Progenitor cell of endocrine pancreas (in vitro differentiated cells): ENCODE data around the gene TMC1. TPM values are rescaled to one million over a fixed set of nuclear protein-coding genes. Genes with fewer than 3 reads are reported as not detected.

ENCODE experiments used
- DNase-seq: peaks from one replicate; pipeline ENCODE4 v3.0.0; 2021; ENCODE audit warnings: low spot score; ENCODE audit not compliant: unreplicated experiment
- H3K27ac Mint-ChIP-seq: 2 replicates; pipeline ENCODE4 v1.8.0; 2021; ENCODE audit warnings: mild to moderate bottlenecking, moderate library complexity, mixed read lengths
- H3K27me3 Mint-ChIP-seq: 2 replicates; pipeline ENCODE4 v1.8.0; 2021; ENCODE audit warnings: mixed read lengths
- H3K36me3 Mint-ChIP-seq: 2 replicates; pipeline ENCODE4 v1.8.0; 2022; ENCODE audit warnings: mixed read lengths; ENCODE audit not compliant: insufficient read depth
- H3K4me1 Mint-ChIP-seq: 2 replicates; pipeline ENCODE4 v1.8.0; 2021; ENCODE audit warnings: low read depth, mixed read lengths
- H3K4me3 Mint-ChIP-seq: 2 replicates; pipeline ENCODE4 v1.8.0; 2021; ENCODE audit warnings: low read depth, mild to moderate bottlenecking, moderate library complexity, mixed read lengths
- H3K9me3 Mint-ChIP-seq: 2 replicates; pipeline ENCODE4 v1.8.0; 2021; ENCODE audit warnings: low read depth, mixed read lengths
- CTCF ChIP-seq: fragments of 200-600 bp; sonication (generic); IDR thresholded peaks from one replicate; pipeline ENCODE4 v1.5.0; 2021; ENCODE audit warnings: antibody characterized with exemption, mild to moderate bottlenecking; ENCODE audit not compliant: unreplicated experiment
- total RNA-seq: library from RNA; stranded (reverse); gene quantifications from 2 replicates; pipeline ENCODE4 v1.2.1, GENCODE V29; 2021

TMC1 gene
- total RNA-seq, 1 donor from 2014 or later: not detected

GRCh38 chr9:72527801-72528195 is 6.4 kb downstream of the TMC1 start:
- TF ChIP-seq CTCF: no peak
- Mint-ChIP-seq H3K4me1 (peaks cover 22% of the 10 kb centered on the region), H3K27me3 (no peaks in the 10 kb centered on the region), H3K9me3 (no peaks in the 10 kb centered on the region), H3K4me3 (peak overlapping the region; percentile 43), H3K27ac (peak overlapping the region; percentile 88), H3K36me3 (no peaks in the 10 kb centered on the region)
- DNase-seq: no peak

- H3K4me1 Mint-ChIP-seq: peaks cover 25% of the 10 kb centered on the region
These were observed 8.1 kb downstream of the TMC1 start for GRCh38 chr9:72529531-72529930.

GRCh38 chr9:72533322-72533721 is 11.9 kb downstream of the TMC1 start:
- Mint-ChIP-seq H3K9me3 (peaks cover 4% of the 10 kb centered on the region), H3K36me3 (peaks cover 1% of the 10 kb centered on the region), H3K4me3 (no peak overlapping the region), H3K27me3 (no peaks in the 10 kb centered on the region), H3K27ac (no peak overlapping the region), H3K4me1 (peaks cover 8% of the 10 kb centered on the region)
- DNase-seq: no peak
- no peak for TF ChIP-seq CTCF

More at GRCh38 chr9:72529531-72529930, 8.1 kb downstream of the TMC1 start:
- no peaks in the 10 kb centered on the region for H3K36me3 Mint-ChIP-seq
- TF ChIP-seq CTCF: no peak
- no peak overlapping the region for H3K4me3 Mint-ChIP-seq
- H3K27me3 Mint-ChIP-seq: no peaks in the 10 kb centered on the region
- no peak for DNase-seq
- H3K27ac Mint-ChIP-seq: peak overlapping the region; percentile 29
- H3K9me3 Mint-ChIP-seq: no peaks in the 10 kb centered on the region

- Mint-ChIP-seq H3K9me3 (peaks cover 4% of the 10 kb centered on the region), H3K36me3 (peaks cover 1% of the 10 kb centered on the region), H3K4me1 (peaks cover 3% of the 10 kb centered on the region), H3K27ac (no peak overlapping the region), H3K4me3 (no peak overlapping the region), H3K27me3 (no peaks in the 10 kb centered on the region)
- no peak for TF ChIP-seq CTCF
- DNase-seq: no peak
These were observed 13.5 kb downstream of the TMC1 start for GRCh38 chr9:72534931-72535330.

GRCh38 chr9:72537011-72537545 is 15.7 kb downstream of the TMC1 start:
- Mint-ChIP-seq H3K36me3 (peaks cover 1% of the 10 kb centered on the region), H3K4me3 (no peak overlapping the region), H3K27ac (no peak overlapping the region), H3K27me3 (no peaks in the 10 kb centered on the region), H3K9me3 (peaks cover 4% of the 10 kb centered on the region), H3K4me1 (peaks cover 6% of the 10 kb centered on the region)
- DNase-seq: no peak
- no peak for TF ChIP-seq CTCF
